ENCODE measurements around the gene VIPAS39. TPM values are rescaled to one million over a fixed set of nuclear protein-coding genes. Genes with fewer than 3 reads are reported as not detected.

Gene VIPAS39
- total and polyA plus RNA-seq, 7 experiments from 2014 or later, result 10.5 to 21.2 (median 17.3) TPM

DNA sequence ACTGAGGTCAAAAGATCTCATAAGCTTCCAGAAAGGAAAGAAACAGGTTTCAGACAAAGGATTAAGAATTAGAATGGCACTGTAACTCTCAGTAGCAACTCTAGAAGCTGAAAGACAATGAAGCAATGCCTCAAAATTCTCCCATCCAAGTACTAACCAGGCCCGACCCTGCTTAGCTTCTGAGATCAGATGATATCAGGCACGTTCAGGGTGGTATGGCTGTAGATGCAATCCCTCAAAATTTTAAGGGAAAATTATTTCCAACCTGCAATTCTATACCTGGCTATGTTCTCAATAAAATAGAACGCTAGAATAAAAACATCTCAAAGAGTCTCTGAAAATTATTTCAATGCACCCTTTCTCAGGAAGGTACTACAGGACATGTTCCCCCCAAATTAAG lies 53.6 kb downstream of the VIPAS39 start:
- Mint-ChIP-seq H3K4me1 (peaks cover 12 to 21% (median 18%) of the 10 kb centered on the region in 7 donors), H3K4me3 (no peak overlapping the region), H3K9me3 (peaks cover 0 to 2% (median 0%) of the 10 kb centered on the region in 11 donors), H3K27ac (no peak overlapping the region), H3K36me3 (peaks cover 0 to 13% (median 0%) of the 10 kb centered on the region in 5 donors), H3K27me3 (peaks cover 0 to 2% (median 0%) of the 10 kb centered on the region in 5 donors)
- Histone ChIP-seq H3K27ac (ENCODE audit: low read depth, low read length) (no peak overlapping the region), H3K36me3 (ENCODE audit: control insufficient read depth in 2 of 3, insufficient read depth in 3 of 3, low read length in 3 of 3) (no peaks in the 10 kb centered on the region), H3K4me1 (ENCODE audit: control insufficient read depth in 2 of 2, insufficient read depth in 2 of 2, low read length in 2 of 2) (no peaks in the 10 kb centered on the region), H3K9me3 (ENCODE audit: control insufficient read depth in 2 of 3, low read length in 3 of 3) (no peaks in the 10 kb centered on the region), H3K4me3 (ENCODE audit: low read length) (no peak overlapping the region), H3K27me3 (ENCODE audit: control insufficient read depth in 2 of 2, insufficient read depth in 2 of 2, low read length in 2 of 2) (no peaks in the 10 kb centered on the region)
- DNase-seq (no peak), ATAC-seq (no peak)
- CTCF ChIA-PET, result no interaction called here
- intact Hi-C loops (cut with micrococcal nuclease), result no loop called here
- POLR2A ChIA-PET, result no interaction called here

DNA sequence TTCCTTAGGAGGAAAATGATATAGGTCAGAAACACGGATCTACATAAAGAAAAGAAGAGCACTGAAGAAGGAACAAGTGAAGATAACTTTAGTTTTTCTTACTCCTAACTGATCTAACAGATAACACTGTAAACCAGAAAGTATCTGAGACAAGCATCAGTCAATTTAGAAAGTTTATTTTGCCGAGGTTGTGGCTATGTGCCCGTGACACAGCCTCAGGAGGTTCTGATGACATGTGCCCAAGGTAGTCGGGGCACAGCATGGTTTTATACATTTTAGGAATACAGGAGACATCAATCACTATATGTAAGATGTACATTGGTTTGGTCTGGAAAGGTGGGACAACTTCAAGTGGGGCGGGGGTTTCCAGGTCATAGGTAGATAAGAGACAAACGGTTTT lies 57.2 kb downstream of the VIPAS39 start:
- H3K27ac ChIP-seq (ENCODE audit: low read depth, low read length), result no peak overlapping the region

DNA sequence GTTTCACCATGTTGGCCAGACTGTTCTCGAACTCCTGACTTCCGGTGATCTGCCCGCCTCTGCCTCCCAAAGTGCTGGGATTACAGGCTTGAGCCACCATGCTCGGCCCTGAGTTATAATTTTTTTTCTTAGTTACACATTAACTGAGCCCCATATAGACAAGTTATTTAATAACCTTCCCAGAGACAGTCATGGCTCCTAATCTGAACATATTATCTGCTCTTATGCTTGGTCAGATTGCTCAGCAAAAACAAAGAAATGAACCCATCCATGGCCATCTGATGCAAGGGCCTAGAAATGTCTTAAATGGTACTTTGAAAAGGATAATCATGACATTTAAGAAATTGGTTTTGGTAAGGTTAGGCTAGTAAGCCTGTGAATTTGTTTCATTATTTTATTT lies 67.2 kb downstream of the VIPAS39 start:
- no peaks in the 10 kb centered on the region for H3K27me3 Mint-ChIP-seq
- Histone ChIP-seq H3K36me3 (ENCODE audit: control insufficient read depth in 2 of 3, insufficient read depth in 3 of 3, low read length in 3 of 3) (no peaks in the 10 kb centered on the region), H3K4me1 (ENCODE audit: control insufficient read depth in 2 of 2, insufficient read depth in 2 of 2, low read length in 2 of 2) (no peaks in the 10 kb centered on the region), H3K4me3 (ENCODE audit: low read length) (no peak overlapping the region), H3K27ac (ENCODE audit: low read depth, low read length) (no peak overlapping the region), H3K27me3 (ENCODE audit: control insufficient read depth in 2 of 2, insufficient read depth in 2 of 2, low read length in 2 of 2) (no peaks in the 10 kb centered on the region), H3K9me3 (ENCODE audit: control insufficient read depth in 2 of 3, low read length in 3 of 3) (no peaks in the 10 kb centered on the region)
- intact Hi-C loops (cut with micrococcal nuclease), result no loop called here
- ATAC-seq, result no peak
- CTCF ChIA-PET, result no interaction called here
- H3K27ac Mint-ChIP-seq, result no peak overlapping the region
- H3K4me1 Mint-ChIP-seq, result no peaks in the 10 kb centered on the region
- H3K4me3 Mint-ChIP-seq, result no peak overlapping the region
- POLR2A ChIA-PET, result no interaction called here
- no peaks in the 10 kb centered on the region for H3K9me3 Mint-ChIP-seq
- H3K36me3 Mint-ChIP-seq, result no peaks in the 10 kb centered on the region
- DNase-seq, result no peak

More for the DNA sequence above, 57.2 kb downstream of the VIPAS39 start:
- ATAC-seq (no peak), DNase-seq (no peak)
- no peaks in the 10 kb centered on the region for H3K9me3 ChIP-seq (ENCODE audit: control insufficient read depth in 2 of 3, low read length in 3 of 3)
- peaks cover 0 to 2% (median 0%) of the 10 kb centered on the region in 5 donors for H3K27me3 Mint-ChIP-seq
- H3K27me3 ChIP-seq (ENCODE audit: control insufficient read depth in 2 of 2, insufficient read depth in 2 of 2, low read length in 2 of 2), result no peaks in the 10 kb centered on the region
- H3K4me3 ChIP-seq (ENCODE audit: low read length), result no peak overlapping the region
- peaks cover 0 to 13% (median 0%) of the 10 kb centered on the region in 5 donors for H3K36me3 Mint-ChIP-seq
- CTCF ChIA-PET, result no interaction called here
- H3K36me3 ChIP-seq (ENCODE audit: control insufficient read depth in 2 of 3, insufficient read depth in 3 of 3, low read length in 3 of 3), result no peaks in the 10 kb centered on the region
- no peaks in the 10 kb centered on the region for H3K4me1 ChIP-seq (ENCODE audit: control insufficient read depth in 2 of 2, insufficient read depth in 2 of 2, low read length in 2 of 2)
- peaks cover 0 to 1% (median 0%) of the 10 kb centered on the region in 7 donors for H3K4me1 Mint-ChIP-seq
- intact Hi-C loops (cut with micrococcal nuclease), result no loop called here
- POLR2A ChIA-PET, result no interaction called here
- peaks cover 0 to 5% (median 0%) of the 10 kb centered on the region in 11 donors for H3K9me3 Mint-ChIP-seq
- H3K4me3 Mint-ChIP-seq, result no peak overlapping the region
- H3K27ac Mint-ChIP-seq, result no peak overlapping the region

DNA sequence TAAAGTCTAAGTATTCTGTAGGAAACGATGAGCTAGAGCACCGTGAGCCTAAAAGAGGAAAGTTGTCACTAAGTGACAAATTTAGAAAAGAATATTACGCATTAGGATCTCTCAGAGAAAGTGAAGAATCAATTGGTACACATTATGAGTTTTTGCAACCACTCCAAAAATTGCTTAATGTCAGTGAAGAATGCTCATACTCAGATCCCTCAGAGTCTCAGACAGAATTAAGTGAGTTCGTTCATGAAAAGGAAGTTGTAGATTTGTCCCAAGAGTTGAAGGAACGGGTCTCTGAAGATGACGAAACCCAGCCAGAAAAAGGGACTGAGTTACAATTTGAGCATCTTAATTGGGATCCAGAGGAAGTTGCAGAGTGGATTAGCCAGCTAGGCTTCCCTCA lies 78.7 kb downstream of the VIPAS39 start:
- POLR2A ChIA-PET, result no interaction called here
- H3K27ac ChIP-seq (ENCODE audit: low read depth, low read length), result no peak overlapping the region

DNA sequence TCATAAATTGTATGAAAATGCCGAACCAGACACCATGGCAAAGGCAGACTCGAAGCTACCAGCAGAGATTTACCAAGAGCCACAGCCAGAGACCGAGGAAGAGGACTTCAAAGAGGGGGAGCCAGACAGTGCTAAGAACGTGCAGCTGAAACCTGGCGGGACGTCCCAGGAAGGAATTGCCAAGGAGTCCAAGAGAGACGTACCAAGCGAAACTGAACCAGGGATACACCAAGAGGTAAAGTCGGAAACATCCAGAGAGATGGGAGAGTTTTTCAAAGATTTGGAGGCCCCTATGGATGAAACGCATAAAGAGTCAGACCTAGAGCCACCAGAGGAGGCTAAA lies 79.9 kb downstream of the VIPAS39 start:
- peaks cover 0 to 10% (median 0%) of the 10 kb centered on the region in 5 donors for H3K27me3 Mint-ChIP-seq
- ATAC-seq, result peak; percentile 10
- CTCF ChIA-PET, result interaction anchor here (1.4 to 1.9 kb wide), 3 partner anchors 55 to 62 kb away, joined by 3 to 5 read pairs (median 4); partner anchors contain the start of gene GSTZ1
- H3K36me3 Mint-ChIP-seq, result peaks cover 0 to 25% (median 3%) of the 10 kb centered on the region in 5 donors
- H3K27me3 ChIP-seq (ENCODE audit: control insufficient read depth in 2 of 2, insufficient read depth in 2 of 2, low read length in 2 of 2), result no peaks in the 10 kb centered on the region
- H3K4me3 ChIP-seq (ENCODE audit: low read length), result peak overlapping the region; percentile 99
- peaks cover 14 to 18% of the 10 kb centered on the region in 2 donors for H3K4me1 ChIP-seq (ENCODE audit: control insufficient read depth in 2 of 2, insufficient read depth in 2 of 2, low read length in 2 of 2)
- peaks cover 0 to 4% (median 0%) of the 10 kb centered on the region in 11 donors for H3K9me3 Mint-ChIP-seq
- POLR2A ChIA-PET, result interaction anchor here (0.7 to 2.0 kb wide), 8 partner anchors 41 to 383 kb away, joined by 3 to 9 read pairs (median 3); partner anchors contain the start of genes GSTZ1, POMT2 and VIPAS39
- intact Hi-C loops (cut with micrococcal nuclease), result loop anchor here (1.0 to 5.0 kb wide), 15 partner anchors 56 to 1717 kb away; partner anchors contain the start of genes ADCK1 (in 2 of the 2), ALKBH1 (in 2 of the 2), ANGEL1 (in 2 of the 2) and CIPC (in 2 of the 2)
- H3K27ac Mint-ChIP-seq, result no peak overlapping the region
- no peak for DNase-seq
- H3K4me3 Mint-ChIP-seq, result no peak overlapping the region
- H3K36me3 ChIP-seq (ENCODE audit: control insufficient read depth in 2 of 3, insufficient read depth in 3 of 3, low read length in 3 of 3), result peaks cover 0 to 5% (median 0%) of the 10 kb centered on the region in 3 experiments
- peak overlapping the region; percentile 87 for H3K27ac ChIP-seq (ENCODE audit: low read depth, low read length)
- peaks cover 17 to 39% (median 36%) of the 10 kb centered on the region in 7 donors for H3K4me1 Mint-ChIP-seq
- no peaks in the 10 kb centered on the region for H3K9me3 ChIP-seq (ENCODE audit: control insufficient read depth in 2 of 3, low read length in 3 of 3)

More for the DNA sequence above, 78.7 kb downstream of the VIPAS39 start:
- DNase-seq, result no peak
- Histone ChIP-seq H3K36me3 (ENCODE audit: control insufficient read depth in 2 of 3, insufficient read depth in 3 of 3, low read length in 3 of 3) (peaks cover 0 to 5% (median 0%) of the 10 kb centered on the region in 3 experiments), H3K4me1 (ENCODE audit: control insufficient read depth in 2 of 2, insufficient read depth in 2 of 2, low read length in 2 of 2) (peaks cover 14 to 18% of the 10 kb centered on the region in 2 donors), H3K9me3 (ENCODE audit: control insufficient read depth in 2 of 3, low read length in 3 of 3) (no peaks in the 10 kb centered on the region), H3K4me3 (ENCODE audit: low read length) (no peak overlapping the region), H3K27me3 (ENCODE audit: control insufficient read depth in 2 of 2, insufficient read depth in 2 of 2, low read length in 2 of 2) (no peaks in the 10 kb centered on the region)
- no peak for ATAC-seq
- H3K4me3 Mint-ChIP-seq, result no peak overlapping the region
- intact Hi-C loops (cut with micrococcal nuclease), result loop anchor here (5.0 kb wide), 3 partner anchors 424 to 1391 kb away; partner anchors contain the start of genes ADCK1 (in 1 of the 2), GPATCH2L (in 1 of the 2) and IFT43 (in 1 of the 2)
- no peak overlapping the region for H3K27ac Mint-ChIP-seq
- peaks cover 0 to 4% (median 0%) of the 10 kb centered on the region in 11 donors for H3K9me3 Mint-ChIP-seq
- peaks cover 0 to 10% (median 0%) of the 10 kb centered on the region in 5 donors for H3K27me3 Mint-ChIP-seq
- CTCF ChIA-PET, result no interaction called here
- H3K4me1 Mint-ChIP-seq, result peaks cover 14 to 27% (median 26%) of the 10 kb centered on the region in 7 donors
- peaks cover 0 to 15% (median 3%) of the 10 kb centered on the region in 5 donors for H3K36me3 Mint-ChIP-seq

DNA sequence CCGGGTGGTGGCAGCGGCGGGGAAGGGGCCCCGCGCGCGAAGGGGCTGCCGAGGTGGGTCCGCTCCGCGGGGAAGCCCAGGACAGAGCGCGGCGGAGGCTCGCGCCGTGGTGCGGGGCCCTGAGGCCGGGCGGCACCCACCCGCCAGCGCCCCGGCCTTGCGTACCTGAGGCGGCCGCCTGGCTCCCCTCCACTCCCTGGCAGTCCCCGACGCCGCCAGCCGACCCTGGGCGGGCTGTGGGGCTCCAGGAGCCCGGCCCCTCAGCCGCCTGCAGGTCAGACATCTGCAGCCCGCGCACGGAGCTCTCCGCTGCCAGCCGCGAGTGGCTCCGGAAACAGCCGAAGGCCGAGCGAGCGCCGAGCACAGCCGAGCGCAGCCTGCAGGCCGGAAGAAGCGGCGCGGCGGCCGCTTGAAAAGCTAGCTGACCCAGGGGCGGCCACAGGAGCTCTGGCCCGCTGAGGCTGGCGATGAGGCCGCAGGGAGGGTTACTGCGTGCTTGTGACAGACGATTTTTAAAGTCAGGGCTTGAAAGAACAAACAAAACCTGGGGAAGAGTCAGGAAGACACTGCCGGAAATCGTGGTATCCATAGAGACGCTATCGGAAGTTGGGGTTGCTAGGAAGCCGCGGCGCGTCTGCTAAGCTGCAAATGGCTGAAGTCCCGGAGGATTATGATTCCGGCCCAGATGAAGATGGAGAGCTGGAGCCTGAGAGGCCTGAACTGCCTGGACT lies 80.5 kb downstream of the VIPAS39 start, which contains the start of the genes SAMD15 and TMED8:
Gene SAMD15 (plus strand): TSS at position 609 of the 731 bp plus-strand sequence. CDS start 40 bp downstream, at position 649.
Gene TMED8 (minus strand): TSS at position 324 of the 731 bp plus-strand sequence. CDS start 41 bp downstream, at position 283.
- Mint-ChIP-seq H3K9me3 (peaks cover 0 to 4% (median 0%) of the 10 kb centered on the region in 11 donors), H3K4me1 (peaks cover 17 to 41% (median 39%) of the 10 kb centered on the region in 7 donors), H3K27me3 (peaks cover 0 to 10% (median 0%) of the 10 kb centered on the region in 5 donors), H3K4me3 (peak within 1 kb of the TSS in 7 of 10 donors; percentile 88 to 97 (median 93)), H3K27ac (peak within 1 kb of the TSS; percentile 52 to 93 (median 77)), H3K36me3 (peaks cover 0 to 26% (median 3%) of the 10 kb centered on the region in 5 donors)
- intact Hi-C loops (cut with micrococcal nuclease), result loop anchor here (1.0 to 5.0 kb wide), 15 partner anchors 56 to 1716 kb away; partner anchors contain the start of genes ADCK1 (in 2 of the 2), ALKBH1 (in 2 of the 2), ANGEL1 (in 2 of the 2) and CIPC (in 2 of the 2)
- Histone ChIP-seq H3K36me3 (ENCODE audit: control insufficient read depth in 2 of 3, insufficient read depth in 3 of 3, low read length in 3 of 3) (peaks cover 0 to 5% (median 0%) of the 10 kb centered on the region in 3 experiments), H3K27me3 (ENCODE audit: control insufficient read depth in 2 of 2, insufficient read depth in 2 of 2, low read length in 2 of 2) (no peaks in the 10 kb centered on the region), H3K4me1 (ENCODE audit: control insufficient read depth in 2 of 2, insufficient read depth in 2 of 2, low read length in 2 of 2) (peaks cover 14 to 18% of the 10 kb centered on the region in 2 donors), H3K27ac (ENCODE audit: low read depth, low read length) (peak within 1 kb of the TSS; percentile 87), H3K4me3 (ENCODE audit: low read length) (peak within 1 kb of the TSS; percentile 99), H3K9me3 (ENCODE audit: control insufficient read depth in 2 of 3, low read length in 3 of 3) (no peaks in the 10 kb centered on the region)
- ATAC-seq (peak; percentile 96), DNase-seq (peak; percentile 77 to 88 (median 83))
- ChIA-PET CTCF (interaction anchor here (1.4 to 1.9 kb wide), 3 partner anchors 54 to 61 kb away, joined by 3 to 5 read pairs (median 4); partner anchors contain the start of gene GSTZ1), POLR2A (interaction anchor here (0.7 to 2.0 kb wide), 8 partner anchors 41 to 383 kb away, joined by 3 to 9 read pairs (median 3); partner anchors contain the start of genes GSTZ1, POMT2 and VIPAS39)

Data from naive thymus-derived CD4-positive, alpha-beta T cell (primary cell).